ENCODE results near the gene PRCD.
"Not testable (repeated sequence)": the region's sequence is repeated elsewhere in the genome, so short reads cannot be mapped to it uniquely, and the experiment has no call there.

PRCD gene

DNA sequence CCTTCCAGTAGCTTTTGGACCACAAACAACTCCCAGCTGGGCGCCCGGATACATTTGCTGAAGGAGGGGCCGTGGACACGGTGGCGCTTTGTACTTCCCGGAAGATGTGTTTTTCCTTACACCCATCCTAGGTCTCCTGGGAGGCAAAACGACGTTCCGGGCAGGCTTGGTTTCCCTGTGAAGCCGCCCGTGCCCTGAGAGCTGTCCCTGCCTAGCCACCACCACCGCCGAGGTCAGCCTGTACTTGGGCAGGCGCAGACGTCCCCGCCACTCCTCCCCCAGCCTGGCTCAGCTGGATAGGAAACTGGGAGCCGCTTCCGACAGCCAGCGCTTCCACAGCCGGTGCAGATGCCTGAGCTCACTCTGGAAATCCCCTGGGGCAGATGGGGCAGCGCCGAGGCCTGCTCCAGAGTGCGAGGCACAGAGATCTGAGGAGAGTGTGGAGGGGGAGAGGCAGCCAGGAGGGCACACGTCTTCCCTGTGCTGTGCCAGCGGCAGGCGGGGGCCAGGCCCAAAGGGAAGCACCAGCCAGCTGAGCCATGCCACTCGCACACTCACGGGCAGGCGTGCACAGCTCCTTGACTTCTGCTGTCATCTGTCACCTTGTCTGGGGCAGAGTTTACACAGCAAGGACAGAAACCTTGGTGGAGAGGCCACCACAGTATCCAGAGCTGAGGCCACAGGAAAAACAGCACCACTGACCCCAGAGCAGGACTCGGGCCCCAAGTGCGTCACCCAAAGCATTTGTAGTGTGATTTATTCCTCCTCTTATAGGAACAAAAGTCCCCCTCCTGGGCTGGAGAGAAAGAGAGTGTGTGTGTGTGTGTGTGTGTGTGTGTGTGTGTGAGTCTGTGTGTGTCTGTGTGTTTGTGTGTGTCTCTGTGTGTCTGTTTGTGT is 41.6 kb upstream of the PRCD start:
- TF ChIP-seq TAF1 (IDR thresholded peaks at IDR 0.05; ENCODE audit: borderline replicate concordance, low read depth, low read length) (no peak), POLR2A (IDR thresholded peaks at IDR 0.05; ENCODE audit: low read depth, low read length) (no peak), POLR2AphosphoS5 (IDR thresholded peaks at IDR 0.05; ENCODE audit: low read depth, low read length) (no peak)
- DNase-seq (ENCODE audit: insufficient read length) (no peak), FAIRE-seq (no peak)

DNA sequence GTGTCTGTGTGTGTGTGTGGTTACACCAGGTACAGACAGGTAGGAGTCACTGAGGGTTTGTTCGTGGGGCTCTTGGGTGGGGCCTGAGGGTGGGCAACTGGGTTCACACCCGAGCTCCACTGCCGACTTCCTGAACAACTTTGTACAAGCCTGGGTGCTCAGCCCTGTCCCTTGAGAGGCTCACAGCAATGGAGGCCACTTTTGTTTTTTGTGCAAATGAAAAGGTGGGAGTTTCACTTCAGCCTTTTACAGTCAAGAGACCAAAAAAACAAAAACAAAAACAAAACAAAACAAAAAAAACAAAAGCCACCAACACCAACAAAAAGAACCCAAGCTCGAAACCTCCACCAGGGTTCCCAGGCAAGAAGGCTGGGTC is 41.0 kb upstream of the PRCD start:
- no peak for DNase-seq (ENCODE audit: insufficient read length)
- FAIRE-seq: peak; percentile 27
- TF ChIP-seq POLR2A (IDR thresholded peaks at IDR 0.05; ENCODE audit: low read depth, low read length): no peak

- DNase-seq (ENCODE audit: insufficient read length) (no peak), FAIRE-seq (no peak)
- TF ChIP-seq TAF1 (IDR thresholded peaks at IDR 0.05; ENCODE audit: borderline replicate concordance, low read depth, low read length): no peak
- TF ChIP-seq POLR2A (IDR thresholded peaks at IDR 0.05; ENCODE audit: low read depth, low read length): no peak; the same call in 1 of the 2 replicates
- no peak for TF ChIP-seq POLR2AphosphoS5 (IDR thresholded peaks at IDR 0.05; ENCODE audit: low read depth, low read length)
Measured at GRCh38 chr17:76499267-76499667, 40.6 kb upstream of the PRCD start.

DNA sequence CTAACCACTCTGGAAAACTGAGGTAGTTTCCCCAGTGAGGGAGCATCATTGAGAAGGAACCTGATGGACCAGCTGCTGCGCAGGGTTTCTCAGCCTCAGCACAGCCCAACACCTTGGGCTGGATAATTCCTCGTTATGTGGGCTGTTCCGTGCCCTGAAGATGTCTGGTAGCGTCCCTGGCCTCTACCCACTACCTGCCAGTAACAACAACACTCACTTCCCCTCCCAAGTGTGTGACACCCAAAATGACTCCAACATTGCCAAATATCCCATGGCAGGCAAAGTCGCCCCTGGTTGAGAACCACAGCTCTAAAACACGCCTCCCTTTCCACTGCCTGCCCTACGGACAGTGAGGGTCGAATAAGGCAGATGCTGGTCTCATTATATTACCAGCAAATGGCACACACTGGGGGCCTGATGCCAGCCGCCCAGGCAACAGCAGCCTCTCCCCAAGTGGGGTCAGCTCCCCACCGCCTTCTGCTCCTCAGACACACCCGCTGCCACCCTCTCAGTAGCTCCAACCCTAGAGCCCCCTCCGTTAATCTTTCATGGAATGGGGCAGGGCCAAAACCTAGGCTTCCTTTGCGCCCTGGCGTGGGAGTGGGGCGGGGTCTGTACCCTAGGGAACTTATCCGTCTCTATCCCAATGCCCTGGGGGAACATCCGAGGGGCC is 39.6 kb upstream of the PRCD start:
- DNase-seq (ENCODE audit: insufficient read length): no peak
- TF ChIP-seq POLR2A (IDR thresholded peaks at IDR 0.05; ENCODE audit: low read depth, low read length): no peak
- TF ChIP-seq TAF1 (IDR thresholded peaks at IDR 0.05; ENCODE audit: borderline replicate concordance, low read depth, low read length): no peak
- no peak for TF ChIP-seq POLR2AphosphoS5 (IDR thresholded peaks at IDR 0.05; ENCODE audit: low read depth, low read length)
- FAIRE-seq: peak; percentile 62

GRCh38 chr17:76500747-76501017 is 39.2 kb upstream of the PRCD start:
- DNase-seq (ENCODE audit: insufficient read length): no peak

DNA sequence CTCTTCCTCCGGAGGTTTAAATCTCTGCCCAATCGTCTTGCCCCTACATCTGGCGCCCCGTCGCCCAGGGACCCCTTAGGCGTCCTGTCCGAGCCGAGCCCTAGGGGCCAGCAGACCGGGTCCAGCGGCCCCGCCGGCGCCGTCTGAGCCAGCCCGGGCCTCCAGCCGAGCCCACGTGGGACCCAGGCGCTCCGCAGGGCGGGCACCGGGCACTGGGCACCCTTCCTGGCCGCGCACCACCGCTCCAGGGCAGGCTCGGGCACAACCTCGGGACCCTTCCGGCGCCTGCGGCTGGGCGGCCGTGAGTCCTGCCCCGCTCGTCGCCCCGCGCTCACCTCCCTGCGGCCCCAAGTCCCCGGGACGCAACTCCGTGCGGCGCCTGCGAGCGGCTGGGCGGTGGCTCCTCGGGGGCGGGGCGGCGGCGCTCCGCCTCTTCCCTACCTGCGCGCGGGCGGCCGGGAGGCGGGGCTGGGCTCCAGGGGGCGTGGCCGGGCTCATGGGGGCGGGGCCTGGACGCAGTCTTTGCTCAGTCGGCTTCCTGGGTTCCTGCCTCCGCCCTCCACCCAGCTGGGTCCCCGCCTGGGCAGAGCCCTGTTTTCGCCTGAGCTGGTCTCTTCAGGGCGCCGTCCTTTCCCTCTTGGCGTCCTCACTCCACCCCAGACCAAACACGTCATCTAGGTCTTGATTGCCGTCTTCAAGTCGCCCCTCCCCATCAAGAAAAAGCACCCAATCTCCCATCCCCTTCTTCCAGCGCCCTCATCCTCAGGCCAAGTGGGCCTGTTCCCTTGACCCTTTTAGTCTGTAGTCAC is 38.6 kb upstream of the PRCD start, which contains the start of gene RHBDF2:
Gene RHBDF2 (minus strand): TSS at position 406 of the 809 bp plus-strand sequence. CDS start 19,899 bp downstream, outside the sequence.
- DNase-seq (ENCODE audit: insufficient read length): peak; percentile 97
- TF ChIP-seq POLR2AphosphoS5 (IDR thresholded peaks at IDR 0.05; ENCODE audit: low read depth, low read length) (no peak), TAF1 (IDR thresholded peaks at IDR 0.05; ENCODE audit: borderline replicate concordance, low read depth, low read length) (no peak), POLR2A (IDR thresholded peaks at IDR 0.05; ENCODE audit: low read depth, low read length) (peak; percentile 78)
- peak; percentile 57 for FAIRE-seq

More at GRCh38 chr17:76500747-76501017, 39.2 kb upstream of the PRCD start:
- no peak for FAIRE-seq
- TF ChIP-seq TAF1 (IDR thresholded peaks at IDR 0.05; ENCODE audit: borderline replicate concordance, low read depth, low read length) (no peak), POLR2AphosphoS5 (IDR thresholded peaks at IDR 0.05; ENCODE audit: low read depth, low read length) (no peak), POLR2A (IDR thresholded peaks at IDR 0.05; ENCODE audit: low read depth, low read length) (no peak)

GRCh38 chr17:76501827-76502307 is 38.0 kb upstream of the PRCD start:
- FAIRE-seq (no peak), DNase-seq (ENCODE audit: insufficient read length) (no peak)
- TF ChIP-seq POLR2AphosphoS5 (IDR thresholded peaks at IDR 0.05; ENCODE audit: low read depth, low read length) (no peak), TAF1 (IDR thresholded peaks at IDR 0.05; ENCODE audit: borderline replicate concordance, low read depth, low read length) (no peak), POLR2A (IDR thresholded peaks at IDR 0.05; ENCODE audit: low read depth, low read length) (no peak)

DNA sequence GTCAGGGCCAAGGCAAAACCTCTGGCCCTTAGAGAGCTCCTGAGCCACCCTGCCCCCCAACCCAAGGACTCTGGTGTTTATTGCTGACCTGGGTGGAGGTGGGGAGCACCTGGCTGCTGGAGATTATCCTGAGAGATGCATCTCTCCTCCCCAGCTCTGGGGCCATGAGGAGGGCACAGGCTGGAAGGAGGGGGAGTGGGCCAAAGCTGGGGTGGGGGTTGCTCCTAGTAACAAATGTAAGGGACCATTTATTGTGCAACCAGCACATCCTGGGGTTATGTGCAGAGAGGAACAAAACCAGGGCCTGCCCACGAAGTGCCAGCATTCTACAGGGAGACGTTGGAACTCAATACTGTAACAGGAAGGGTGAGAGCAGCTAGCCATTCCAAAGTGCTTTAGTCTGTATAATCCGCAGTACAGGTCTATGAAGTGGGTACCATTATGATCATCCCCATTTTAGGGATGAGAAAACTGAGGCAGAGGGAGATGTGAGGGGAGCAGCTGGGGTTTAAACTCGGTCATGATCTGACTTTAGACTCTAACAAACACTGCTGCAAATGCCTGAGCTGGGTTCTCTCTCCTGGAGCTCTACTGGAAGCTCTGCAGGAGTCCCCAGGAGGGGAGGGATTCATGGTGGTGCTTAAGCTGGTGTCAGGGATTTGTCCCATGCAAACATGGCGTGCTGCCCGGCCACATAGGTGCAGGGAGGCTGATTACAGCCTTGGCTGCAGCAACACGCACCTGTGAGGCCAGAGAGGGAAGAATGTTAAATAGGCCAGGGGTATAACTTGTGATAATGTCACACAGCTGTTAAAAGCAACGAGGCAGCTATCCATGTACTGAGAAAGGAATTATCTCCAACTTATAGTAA is 37.3 kb upstream of the PRCD start:
- FAIRE-seq (no peak), DNase-seq (ENCODE audit: insufficient read length) (no peak)
- no peak for TF ChIP-seq POLR2A (IDR thresholded peaks at IDR 0.05; ENCODE audit: low read depth, low read length)
- no peak for TF ChIP-seq POLR2AphosphoS5 (IDR thresholded peaks at IDR 0.05; ENCODE audit: low read depth, low read length)
- no peak for TF ChIP-seq TAF1 (IDR thresholded peaks at IDR 0.05; ENCODE audit: borderline replicate concordance, low read depth, low read length)

DNA sequence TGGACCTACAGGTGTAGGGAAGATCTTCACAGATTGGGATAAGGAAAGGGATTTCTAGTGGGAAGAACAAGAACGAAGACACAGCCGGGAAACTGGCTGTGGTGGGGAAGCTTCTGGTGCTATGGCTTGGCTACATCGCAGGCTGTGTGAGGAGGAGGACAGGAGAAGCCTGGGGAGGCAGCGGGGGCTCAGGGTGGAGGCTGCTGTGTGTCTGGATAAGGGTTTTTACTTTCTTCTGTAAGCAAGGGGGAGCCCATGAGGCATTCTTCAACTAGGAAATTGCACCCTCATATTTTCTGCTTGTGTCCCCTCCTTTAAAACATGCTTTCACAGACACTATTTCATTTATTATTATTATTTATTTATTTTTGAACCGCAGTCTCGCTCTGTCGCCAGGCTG is 35.7 kb upstream of the PRCD start:
- FAIRE-seq (no peak), DNase-seq (ENCODE audit: insufficient read length) (no peak)
- no peak for TF ChIP-seq POLR2A (IDR thresholded peaks at IDR 0.05; ENCODE audit: low read depth, low read length)
- TF ChIP-seq POLR2AphosphoS5 (IDR thresholded peaks at IDR 0.05; ENCODE audit: low read depth, low read length): no peak
- no peak for TF ChIP-seq TAF1 (IDR thresholded peaks at IDR 0.05; ENCODE audit: borderline replicate concordance, low read depth, low read length)

GRCh38 chr17:76506408-76507345 is 33.2 kb upstream of the PRCD start:
- TF ChIP-seq POLR2AphosphoS5 (IDR thresholded peaks at IDR 0.05; ENCODE audit: low read depth, low read length) (no peak), TAF1 (IDR thresholded peaks at IDR 0.05; ENCODE audit: borderline replicate concordance, low read depth, low read length) (no peak), POLR2A (IDR thresholded peaks at IDR 0.05; ENCODE audit: low read depth, low read length) (no peak)
- peak; percentile 83 for FAIRE-seq

DNA sequence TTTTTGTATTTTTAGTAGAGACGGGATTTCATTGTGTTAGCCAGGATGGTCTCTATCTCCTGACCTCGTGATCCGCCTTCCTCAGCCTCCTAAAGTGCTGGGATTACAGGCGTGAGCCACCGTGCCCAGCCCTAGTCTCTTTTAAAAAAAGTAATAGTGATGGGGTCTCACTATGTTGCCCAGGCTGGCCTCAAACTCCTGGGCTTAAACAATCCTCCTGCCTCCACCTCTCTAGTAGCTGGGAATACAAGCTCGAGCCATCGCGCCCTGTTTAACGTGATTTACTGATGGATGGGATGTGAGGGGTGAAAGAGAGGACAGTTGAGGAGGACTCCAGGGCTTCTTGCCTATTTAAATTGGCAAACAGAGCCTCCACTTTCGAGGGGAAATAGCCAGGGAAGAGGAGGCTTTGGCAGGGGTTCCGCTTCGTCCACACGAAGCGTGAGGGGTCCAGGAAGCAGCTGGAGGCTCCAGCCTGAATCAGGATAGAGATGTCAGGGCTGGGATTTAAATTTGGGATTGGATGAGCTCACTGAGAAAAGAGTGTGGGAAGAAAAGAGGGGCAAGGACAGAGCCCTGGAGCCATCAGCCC is 31.3 kb upstream of the PRCD start:
- DNase-seq (ENCODE audit: insufficient read length); FAIRE-seq: not testable (repeated sequence)

More at GRCh38 chr17:76506408-76507345, 33.2 kb upstream of the PRCD start:
- DNase-seq (ENCODE audit: insufficient read length): no peak

Data from GM12892 (cell line).